GM23338 (cell line): Measurements from ENCODE around the gene TBC1D32. TPM values are rescaled to one million over a fixed set of nuclear protein-coding genes. Genes with fewer than 3 reads are reported as not detected.
"Not testable (repeated sequence)": the region's sequence is repeated elsewhere in the genome, so short reads cannot be mapped to it uniquely, and the experiment has no call there.

Source experiments
- ATAC-seq: fragments of 200-7000 bp; cut with Tn5 transposase; 3 replicates; pipeline ENCODE4 v1.9.1; 2020
- DNase-seq: peaks from one replicate; pipeline ENCODE4 v3.0.0-alpha.2; 2015; ENCODE audit warnings: low spot score
- H2AFZ ChIP-seq: fragments of 200-600 bp; sonication (generic); 2 replicates; pipeline ENCODE4 v1.8.0; 2016; ENCODE audit warnings: antibody characterized with exemption, mild to moderate bottlenecking, moderate library complexity
- H3F3A ChIP-seq: fragments of 200-600 bp; sonication (generic); replicated peaks from 2 replicates; pipeline ENCODE4 v1.8.0; 2017; ENCODE audit warnings: antibody characterized with exemption, mixed run types, low read depth
- H3K27ac ChIP-seq: fragments of 200-600 bp; sonication (generic); 2 replicates; pipeline ENCODE4 v1.6.1; 2016; ENCODE audit warnings: low read depth
- H3K27me3 ChIP-seq: fragments of 200-600 bp; sonication (generic); 2 replicates; pipeline ENCODE4 v1.8.0; 2016; ENCODE audit warnings: mild to moderate bottlenecking, mixed run types, moderate library complexity; ENCODE audit not compliant: insufficient read depth
- H3K36me3 ChIP-seq: fragments of 200-600 bp; sonication (generic); 2 replicates; pipeline ENCODE4 v1.8.0; 2016; ENCODE audit warnings: mild to moderate bottlenecking; ENCODE audit not compliant: insufficient read depth
- H3K4me1 ChIP-seq: fragments of 200-600 bp; sonication (generic); 2 replicates; pipeline ENCODE4 v1.8.0; 2016; ENCODE audit warnings: mild to moderate bottlenecking, moderate library complexity; ENCODE audit not compliant: insufficient read depth
- H3K4me2 ChIP-seq: fragments of 200-600 bp; sonication (generic); 2 replicates; pipeline ENCODE4 v1.7.1; 2017; ENCODE audit warnings: mixed run types
- H3K4me3 ChIP-seq: fragments of 200-600 bp; sonication (generic); 2 replicates; pipeline ENCODE4 v1.6.1; 2016; ENCODE audit warnings: mixed run types
- H3K79me2 ChIP-seq: fragments of 200-600 bp; sonication (generic); replicated peaks from 2 replicates; pipeline ENCODE4 v1.8.0; 2017; ENCODE audit warnings: mild to moderate bottlenecking; ENCODE audit not compliant: insufficient read depth
- H3K9me2 ChIP-seq: fragments of 200-600 bp; sonication (generic); 2 replicates; pipeline ENCODE4 v1.8.0; 2017; ENCODE audit not compliant: insufficient read depth
- H4K20me1 ChIP-seq: fragments of 200-600 bp; sonication (generic); replicated peaks from 2 replicates; pipeline ENCODE4 v1.8.0; 2017; ENCODE audit warnings: mild to moderate bottlenecking; ENCODE audit not compliant: insufficient read depth
- H3K27ac Mint-ChIP-seq: 2 replicates; pipeline ENCODE4 v1.8.0; 2020; ENCODE audit warnings: inconsistent platforms, mild to moderate bottlenecking, moderate library complexity, mixed read lengths
- H3K27me3 Mint-ChIP-seq: 3 replicates; pipeline ENCODE4 v1.8.0; 2022; ENCODE audit warnings: low read depth, mild to moderate bottlenecking, moderate library complexity, mixed read lengths, inconsistent platforms; ENCODE audit not compliant: insufficient read depth, poor library complexity
- H3K36me3 Mint-ChIP-seq: 3 replicates; pipeline ENCODE4 v1.8.0; 2021; ENCODE audit warnings: low read depth, mild to moderate bottlenecking, inconsistent platforms, moderate library complexity, mixed read lengths
- H3K4me1 Mint-ChIP-seq: 3 replicates; pipeline ENCODE4 v1.8.0; 2020; ENCODE audit warnings: mild to moderate bottlenecking, inconsistent platforms, mixed read lengths
- H3K4me3 Mint-ChIP-seq: 3 replicates; pipeline ENCODE4 v1.8.0; 2021; ENCODE audit warnings: moderate library complexity, mild to moderate bottlenecking, inconsistent platforms, mixed read lengths
- H3K9me3 Mint-ChIP-seq: 3 replicates; pipeline ENCODE4 v1.8.0; 2020; ENCODE audit warnings: moderate library complexity, mild to moderate bottlenecking, inconsistent platforms, mixed read lengths
- EZH2 ChIP-seq: fragments of 200-600 bp; sonication (generic); IDR thresholded peaks from one replicate; pipeline ENCODE4 v1.8.0; 2017; ENCODE audit warnings: antibody characterized with exemption, mild to moderate bottlenecking, low read depth; ENCODE audit not compliant: unreplicated experiment
- EZH2phosphoT487 ChIP-seq: fragments of 200-600 bp; sonication (generic); IDR thresholded peaks from one replicate; pipeline ENCODE4 v1.8.1; 2018; ENCODE audit warnings: antibody characterized with exemption; ENCODE audit not compliant: unreplicated experiment
- NANOG ChIP-seq: IDR thresholded peaks from 2 replicates; pipeline ENCODE4 v1.6.1; 2016; ENCODE audit warnings: antibody characterized with exemption, borderline replicate concordance
- POLR2AphosphoS5 ChIP-seq: IDR thresholded peaks from 2 replicates; pipeline ENCODE4 v1.6.1; 2016; ENCODE audit warnings: antibody characterized with exemption, low read depth
- STAT1 ChIP-seq: IDR thresholded peaks from one replicate; pipeline ENCODE4 v1.6.1; 2016; ENCODE audit warnings: antibody characterized with exemption; ENCODE audit not compliant: unreplicated experiment
- ZNF114 ChIP-seq: fragments of 250-450 bp; sonication (Bioruptor Pico); IDR thresholded peaks from 2 replicates; pipeline ENCODE4 v1.5.0; 2020; ENCODE audit warnings: mild to moderate bottlenecking, moderate library complexity
- polyA plus RNA-seq: library from polyadenylated mRNA; unstranded; fragments of >200 nt; fragmentation: Nextera tagmentation; extraction: Ambion mirVana; gene quantifications from 2 replicates; pipeline ENCODE4 v1.2.1, GENCODE V29; 2016
- total RNA-seq: library from RNA; depleted of rRNA; stranded (reverse); fragments of >200 nt; shearing (Covaris generic); gene quantifications from 2 replicates; pipeline ENCODE4 v1.2.3, GENCODE V29; 2014
- TF ChIP-seq, protein P1 (sequence below): IDR thresholded peaks from 2 replicates; pipeline ENCODE4 v1.6.1; 2016; ENCODE audit warnings: antibody characterized with exemption
- TF ChIP-seq, protein P2 (sequence below): fragments of 250-450 bp; sonication (Bioruptor Pico); IDR thresholded peaks from 2 replicates; pipeline ENCODE4 v1.5.0; 2020; ENCODE audit warnings: mild to moderate bottlenecking, moderate library complexity
- TF ChIP-seq, protein P3 (sequence below): IDR thresholded peaks from one replicate; pipeline ENCODE4 v1.6.1; 2018; ENCODE audit warnings: antibody characterized with exemption; ENCODE audit not compliant: unreplicated experiment
- TF ChIP-seq, protein P4 (sequence below), 2 experiments: fragments of 200-600 bp in 1 of 2; sonication (generic) in 1 of 2; conservative IDR thresholded peaks; 2 replicates each; pipeline versions ENCODE4 v1.5.1 to v1.6.1; 2016 to 2017; ENCODE audit warnings: antibody characterized with exemption in 2 of 2, low read depth in 2 of 2, mild to moderate bottlenecking in 2 of 2, moderate library complexity in 1 of 2

TBC1D32 gene
- total and polyA plus RNA-seq, 2 experiments from 2014 or later, result 8.9 to 10.4 TPM

DNA sequence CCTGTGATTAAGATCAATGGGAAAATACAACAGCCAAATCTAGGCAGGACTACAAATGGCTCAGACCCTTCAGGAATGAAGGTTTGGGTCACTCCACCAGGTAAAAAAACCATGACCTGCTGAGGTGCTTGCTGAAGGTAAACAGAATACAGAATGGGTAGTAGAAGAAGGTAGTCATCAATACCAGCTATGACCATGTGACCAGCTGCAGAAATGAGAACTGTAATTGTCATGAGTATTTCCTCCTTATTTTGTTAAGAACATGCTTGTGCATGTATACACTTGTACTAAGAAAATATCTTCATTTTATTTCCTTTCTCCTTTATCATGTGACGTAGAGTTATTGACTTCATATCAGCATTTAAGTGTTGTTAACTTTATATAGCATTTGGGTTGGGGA, 161.8 kb downstream of the TBC1D32 start:
- not testable (repeated sequence) for H3K36me3 ChIP-seq, H3K4me1 Mint-ChIP-seq, H2AFZ ChIP-seq, H3K79me2 ChIP-seq, H3K27ac Mint-ChIP-seq, H4K20me1 ChIP-seq, H3K9me2 ChIP-seq, H3K4me2 ChIP-seq, H3K27me3 Mint-ChIP-seq, ATAC-seq, DNase-seq, H3K4me3 Mint-ChIP-seq, H3K4me1 ChIP-seq, H3K36me3 Mint-ChIP-seq, H3K9me3 Mint-ChIP-seq, H3K4me3 ChIP-seq, H3K27me3 ChIP-seq, H3K27ac ChIP-seq, H3F3A ChIP-seq

DNA sequence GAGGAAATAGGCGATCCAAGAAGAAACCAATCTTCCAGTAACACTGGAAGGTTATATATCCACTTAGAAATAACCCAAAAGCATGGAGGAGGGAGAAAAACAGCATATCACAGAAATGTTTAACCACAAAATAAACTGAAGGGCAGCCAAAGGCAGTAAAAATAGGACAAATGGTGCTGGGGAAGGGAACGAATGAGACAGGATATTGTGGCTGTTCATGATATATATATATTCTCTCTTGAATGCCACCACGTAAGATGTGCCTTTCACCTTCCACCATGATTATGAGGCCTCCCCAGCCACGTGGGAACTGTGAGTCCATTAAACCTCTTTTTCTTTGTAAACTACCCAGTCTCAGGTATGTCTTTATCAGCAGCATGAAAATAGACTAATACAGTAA, 162.4 kb downstream of the TBC1D32 start:
- no peaks in the 10 kb centered on the region for H3K4me1 Mint-ChIP-seq
- H3K4me3 ChIP-seq, result no peak overlapping the region
- no peaks in the 10 kb centered on the region for H3K9me2 ChIP-seq
- H2AFZ ChIP-seq, result no peak overlapping the region
- ATAC-seq (no peak), DNase-seq (no peak)
- peaks cover 5% of the 10 kb centered on the region; the same call in 1 of the 3 replicates for H3K36me3 Mint-ChIP-seq
- no peaks in the 10 kb centered on the region for H3K4me1 ChIP-seq
- H3K27me3 ChIP-seq, result no peaks in the 10 kb centered on the region
- no peaks in the 10 kb centered on the region for H3F3A ChIP-seq
- no peaks in the 10 kb centered on the region for H3K27me3 Mint-ChIP-seq
- peaks cover 5% of the 10 kb centered on the region; the same call in 2 of the 3 replicates for H3K9me3 Mint-ChIP-seq
- H3K36me3 ChIP-seq, result no peaks in the 10 kb centered on the region
- no peaks in the 10 kb centered on the region for H3K79me2 ChIP-seq
- H3K27ac ChIP-seq, result no peak overlapping the region
- H3K4me2 ChIP-seq, result no peak overlapping the region
- H3K27ac Mint-ChIP-seq, result no peak overlapping the region
- H4K20me1 ChIP-seq, result no peaks in the 10 kb centered on the region
- no peak overlapping the region for H3K4me3 Mint-ChIP-seq
- TF ChIP-seq, protein P1, sequence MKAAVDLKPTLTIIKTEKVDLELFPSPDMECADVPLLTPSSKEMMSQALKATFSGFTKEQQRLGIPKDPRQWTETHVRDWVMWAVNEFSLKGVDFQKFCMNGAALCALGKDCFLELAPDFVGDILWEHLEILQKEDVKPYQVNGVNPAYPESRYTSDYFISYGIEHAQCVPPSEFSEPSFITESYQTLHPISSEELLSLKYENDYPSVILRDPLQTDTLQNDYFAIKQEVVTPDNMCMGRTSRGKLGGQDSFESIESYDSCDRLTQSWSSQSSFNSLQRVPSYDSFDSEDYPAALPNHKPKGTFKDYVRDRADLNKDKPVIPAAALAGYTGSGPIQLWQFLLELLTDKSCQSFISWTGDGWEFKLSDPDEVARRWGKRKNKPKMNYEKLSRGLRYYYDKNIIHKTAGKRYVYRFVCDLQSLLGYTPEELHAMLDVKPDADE, result no peak
- TF ChIP-seq EZH2phosphoT487, result no peak
- no peak for TF ChIP-seq STAT1
- TF ChIP-seq, protein P2, sequence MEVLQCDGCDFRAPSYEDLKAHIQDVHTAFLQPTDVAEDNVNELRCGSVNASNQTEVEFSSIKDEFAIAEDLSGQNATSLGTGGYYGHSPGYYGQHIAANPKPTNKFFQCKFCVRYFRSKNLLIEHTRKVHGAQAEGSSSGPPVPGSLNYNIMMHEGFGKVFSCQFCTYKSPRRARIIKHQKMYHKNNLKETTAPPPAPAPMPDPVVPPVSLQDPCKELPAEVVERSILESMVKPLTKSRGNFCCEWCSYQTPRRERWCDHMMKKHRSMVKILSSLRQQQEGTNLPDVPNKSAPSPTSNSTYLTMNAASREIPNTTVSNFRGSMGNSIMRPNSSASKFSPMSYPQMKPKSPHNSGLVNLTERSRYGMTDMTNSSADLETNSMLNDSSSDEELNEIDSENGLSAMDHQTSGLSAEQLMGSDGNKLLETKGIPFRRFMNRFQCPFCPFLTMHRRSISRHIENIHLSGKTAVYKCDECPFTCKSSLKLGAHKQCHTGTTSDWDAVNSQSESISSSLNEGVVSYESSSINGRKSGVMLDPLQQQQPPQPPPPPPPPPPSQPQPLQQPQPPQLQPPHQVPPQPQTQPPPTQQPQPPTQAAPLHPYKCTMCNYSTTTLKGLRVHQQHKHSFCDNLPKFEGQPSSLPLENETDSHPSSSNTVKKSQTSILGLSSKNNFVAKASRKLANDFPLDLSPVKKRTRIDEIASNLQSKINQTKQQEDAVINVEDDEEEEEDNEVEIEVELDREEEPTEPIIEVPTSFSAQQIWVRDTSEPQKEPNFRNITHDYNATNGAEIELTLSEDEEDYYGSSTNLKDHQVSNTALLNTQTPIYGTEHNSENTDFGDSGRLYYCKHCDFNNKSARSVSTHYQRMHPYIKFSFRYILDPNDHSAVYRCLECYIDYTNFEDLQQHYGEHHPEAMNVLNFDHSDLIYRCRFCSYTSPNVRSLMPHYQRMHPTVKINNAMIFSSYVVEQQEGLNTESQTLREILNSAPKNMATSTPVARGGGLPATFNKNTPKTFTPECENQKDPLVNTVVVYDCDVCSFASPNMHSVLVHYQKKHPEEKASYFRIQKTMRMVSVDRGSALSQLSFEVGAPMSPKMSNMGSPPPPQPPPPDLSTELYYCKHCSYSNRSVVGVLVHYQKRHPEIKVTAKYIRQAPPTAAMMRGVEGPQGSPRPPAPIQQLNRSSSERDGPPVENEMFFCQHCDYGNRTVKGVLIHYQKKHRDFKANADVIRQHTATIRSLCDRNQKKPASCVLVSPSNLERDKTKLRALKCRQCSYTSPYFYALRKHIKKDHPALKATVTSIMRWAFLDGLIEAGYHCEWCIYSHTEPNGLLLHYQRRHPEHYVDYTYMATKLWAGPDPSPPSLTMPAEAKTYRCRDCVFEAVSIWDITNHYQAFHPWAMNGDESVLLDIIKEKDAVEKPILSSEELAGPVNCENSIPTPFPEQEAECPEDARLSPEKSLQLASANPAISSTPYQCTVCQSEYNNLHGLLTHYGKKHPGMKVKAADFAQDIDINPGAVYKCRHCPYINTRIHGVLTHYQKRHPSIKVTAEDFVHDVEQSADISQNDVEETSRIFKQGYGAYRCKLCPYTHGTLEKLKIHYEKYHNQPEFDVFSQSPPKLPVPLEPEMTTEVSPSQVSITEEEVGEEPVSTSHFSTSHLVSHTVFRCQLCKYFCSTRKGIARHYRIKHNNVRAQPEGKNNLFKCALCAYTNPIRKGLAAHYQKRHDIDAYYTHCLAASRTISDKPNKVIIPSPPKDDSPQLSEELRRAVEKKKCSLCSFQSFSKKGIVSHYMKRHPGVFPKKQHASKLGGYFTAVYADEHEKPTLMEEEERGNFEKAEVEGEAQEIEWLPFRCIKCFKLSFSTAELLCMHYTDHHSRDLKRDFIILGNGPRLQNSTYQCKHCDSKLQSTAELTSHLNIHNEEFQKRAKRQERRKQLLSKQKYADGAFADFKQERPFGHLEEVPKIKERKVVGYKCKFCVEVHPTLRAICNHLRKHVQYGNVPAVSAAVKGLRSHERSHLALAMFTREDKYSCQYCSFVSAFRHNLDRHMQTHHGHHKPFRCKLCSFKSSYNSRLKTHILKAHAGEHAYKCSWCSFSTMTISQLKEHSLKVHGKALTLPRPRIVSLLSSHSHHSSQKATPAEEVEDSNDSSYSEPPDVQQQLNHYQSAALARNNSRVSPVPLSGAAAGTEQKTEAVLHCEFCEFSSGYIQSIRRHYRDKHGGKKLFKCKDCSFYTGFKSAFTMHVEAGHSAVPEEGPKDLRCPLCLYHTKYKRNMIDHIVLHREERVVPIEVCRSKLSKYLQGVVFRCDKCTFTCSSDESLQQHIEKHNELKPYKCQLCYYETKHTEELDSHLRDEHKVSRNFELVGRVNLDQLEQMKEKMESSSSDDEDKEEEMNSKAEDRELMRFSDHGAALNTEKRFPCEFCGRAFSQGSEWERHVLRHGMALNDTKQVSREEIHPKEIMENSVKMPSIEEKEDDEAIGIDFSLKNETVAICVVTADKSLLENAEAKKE (CRISPR knock-in tag), result no peak
- TF ChIP-seq NANOG, result no peak
- TF ChIP-seq, protein P3, sequence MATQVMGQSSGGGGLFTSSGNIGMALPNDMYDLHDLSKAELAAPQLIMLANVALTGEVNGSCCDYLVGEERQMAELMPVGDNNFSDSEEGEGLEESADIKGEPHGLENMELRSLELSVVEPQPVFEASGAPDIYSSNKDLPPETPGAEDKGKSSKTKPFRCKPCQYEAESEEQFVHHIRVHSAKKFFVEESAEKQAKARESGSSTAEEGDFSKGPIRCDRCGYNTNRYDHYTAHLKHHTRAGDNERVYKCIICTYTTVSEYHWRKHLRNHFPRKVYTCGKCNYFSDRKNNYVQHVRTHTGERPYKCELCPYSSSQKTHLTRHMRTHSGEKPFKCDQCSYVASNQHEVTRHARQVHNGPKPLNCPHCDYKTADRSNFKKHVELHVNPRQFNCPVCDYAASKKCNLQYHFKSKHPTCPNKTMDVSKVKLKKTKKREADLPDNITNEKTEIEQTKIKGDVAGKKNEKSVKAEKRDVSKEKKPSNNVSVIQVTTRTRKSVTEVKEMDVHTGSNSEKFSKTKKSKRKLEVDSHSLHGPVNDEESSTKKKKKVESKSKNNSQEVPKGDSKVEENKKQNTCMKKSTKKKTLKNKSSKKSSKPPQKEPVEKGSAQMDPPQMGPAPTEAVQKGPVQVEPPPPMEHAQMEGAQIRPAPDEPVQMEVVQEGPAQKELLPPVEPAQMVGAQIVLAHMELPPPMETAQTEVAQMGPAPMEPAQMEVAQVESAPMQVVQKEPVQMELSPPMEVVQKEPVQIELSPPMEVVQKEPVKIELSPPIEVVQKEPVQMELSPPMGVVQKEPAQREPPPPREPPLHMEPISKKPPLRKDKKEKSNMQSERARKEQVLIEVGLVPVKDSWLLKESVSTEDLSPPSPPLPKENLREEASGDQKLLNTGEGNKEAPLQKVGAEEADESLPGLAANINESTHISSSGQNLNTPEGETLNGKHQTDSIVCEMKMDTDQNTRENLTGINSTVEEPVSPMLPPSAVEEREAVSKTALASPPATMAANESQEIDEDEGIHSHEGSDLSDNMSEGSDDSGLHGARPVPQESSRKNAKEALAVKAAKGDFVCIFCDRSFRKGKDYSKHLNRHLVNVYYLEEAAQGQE, result no peak
- TF ChIP-seq, protein P4, sequence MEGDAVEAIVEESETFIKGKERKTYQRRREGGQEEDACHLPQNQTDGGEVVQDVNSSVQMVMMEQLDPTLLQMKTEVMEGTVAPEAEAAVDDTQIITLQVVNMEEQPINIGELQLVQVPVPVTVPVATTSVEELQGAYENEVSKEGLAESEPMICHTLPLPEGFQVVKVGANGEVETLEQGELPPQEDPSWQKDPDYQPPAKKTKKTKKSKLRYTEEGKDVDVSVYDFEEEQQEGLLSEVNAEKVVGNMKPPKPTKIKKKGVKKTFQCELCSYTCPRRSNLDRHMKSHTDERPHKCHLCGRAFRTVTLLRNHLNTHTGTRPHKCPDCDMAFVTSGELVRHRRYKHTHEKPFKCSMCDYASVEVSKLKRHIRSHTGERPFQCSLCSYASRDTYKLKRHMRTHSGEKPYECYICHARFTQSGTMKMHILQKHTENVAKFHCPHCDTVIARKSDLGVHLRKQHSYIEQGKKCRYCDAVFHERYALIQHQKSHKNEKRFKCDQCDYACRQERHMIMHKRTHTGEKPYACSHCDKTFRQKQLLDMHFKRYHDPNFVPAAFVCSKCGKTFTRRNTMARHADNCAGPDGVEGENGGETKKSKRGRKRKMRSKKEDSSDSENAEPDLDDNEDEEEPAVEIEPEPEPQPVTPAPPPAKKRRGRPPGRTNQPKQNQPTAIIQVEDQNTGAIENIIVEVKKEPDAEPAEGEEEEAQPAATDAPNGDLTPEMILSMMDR (conservative IDR thresholded peaks at IDR 0.05; ENCODE audit: low read depth in 2 of 2), result no peak
- TF ChIP-seq EZH2, result no peak
- no peak for TF ChIP-seq POLR2AphosphoS5
- TF ChIP-seq ZNF114 (CRISPR knock-in tag), result no peak
